NCI-H748 (cell line): ENCODE measurements around the gene CDCA4.

Experiments
- DNase-seq: peaks from one replicate; lab custom pipeline; 2025; ENCODE audit not compliant: unreplicated experiment; lab: John Stamatoyannopoulos, UW

Gene CDCA4

DNA sequence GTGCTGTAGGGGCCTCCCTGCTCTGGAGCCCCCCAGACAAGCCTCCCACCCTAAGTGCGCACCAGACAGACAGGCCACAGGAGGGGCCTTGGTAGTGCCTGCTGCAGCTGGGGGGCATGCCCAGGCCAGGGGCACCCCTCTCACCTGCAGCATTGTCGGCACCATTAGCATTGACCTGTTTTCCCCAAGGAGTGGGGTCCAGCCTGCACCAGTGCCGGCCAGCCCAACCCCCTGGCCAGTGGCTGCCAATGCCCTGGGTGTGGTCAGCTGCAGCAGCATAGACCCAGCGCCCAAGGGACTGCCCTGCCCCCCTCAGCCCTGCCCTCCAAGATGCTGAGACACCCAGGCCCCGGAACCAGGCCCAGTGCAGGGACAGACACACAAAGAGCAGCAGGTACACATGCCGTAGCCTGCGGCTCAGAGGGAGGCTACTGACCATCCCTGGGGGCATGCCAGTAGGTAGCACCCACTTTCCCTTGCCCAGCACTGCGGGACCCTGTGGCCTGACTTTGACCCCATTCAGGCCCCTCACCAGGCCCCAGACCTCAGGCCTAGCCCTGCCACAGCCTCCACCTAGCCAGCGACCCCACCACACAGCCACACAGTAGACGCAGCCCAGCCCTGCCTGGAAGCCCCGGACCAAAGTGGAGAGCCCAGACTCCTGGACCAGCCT lies 43.7 kb downstream of the CDCA4 start:
- no peak for DNase-seq

DNA sequence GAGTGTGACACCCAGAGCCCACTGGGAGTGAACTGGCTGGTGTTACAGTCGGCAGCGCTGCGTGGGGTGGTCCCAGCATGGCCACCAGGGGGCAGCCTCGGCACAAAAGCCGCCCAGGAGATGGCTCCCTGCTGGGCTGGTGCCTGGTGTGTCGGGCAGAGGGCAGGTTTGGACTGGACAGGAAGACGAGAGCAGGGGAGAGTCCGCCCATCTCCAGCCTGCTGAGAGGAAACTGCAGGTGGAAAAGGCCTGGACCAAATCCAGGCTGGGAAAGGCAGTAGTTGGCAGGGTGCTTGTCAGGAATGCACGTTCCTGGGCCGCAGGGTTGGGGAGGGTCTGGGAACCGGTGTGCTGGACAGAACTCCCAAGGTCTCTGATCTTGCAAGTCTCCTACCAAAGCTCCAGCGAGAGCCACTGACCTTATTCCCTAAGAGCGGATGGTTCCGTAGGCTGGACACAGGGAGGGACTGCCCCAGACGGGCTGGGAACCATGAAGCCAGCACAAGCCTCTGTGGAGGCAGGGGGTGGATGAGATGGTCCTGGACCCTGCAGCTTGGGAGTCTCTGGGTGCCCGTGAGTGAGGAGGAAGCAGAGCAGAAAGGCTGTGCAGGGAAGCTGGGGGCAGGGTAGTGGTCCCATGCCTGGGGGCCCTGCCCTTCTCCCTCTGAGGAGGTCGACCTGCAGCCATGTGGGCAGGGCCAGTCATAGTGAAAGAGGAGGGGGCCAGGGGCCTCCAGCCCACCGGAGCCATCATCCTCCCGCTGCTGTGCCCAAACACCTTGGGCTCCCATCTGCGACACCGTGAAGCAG lies 44.5 kb downstream of the CDCA4 start:
- peak; percentile 79 for DNase-seq

DNA sequence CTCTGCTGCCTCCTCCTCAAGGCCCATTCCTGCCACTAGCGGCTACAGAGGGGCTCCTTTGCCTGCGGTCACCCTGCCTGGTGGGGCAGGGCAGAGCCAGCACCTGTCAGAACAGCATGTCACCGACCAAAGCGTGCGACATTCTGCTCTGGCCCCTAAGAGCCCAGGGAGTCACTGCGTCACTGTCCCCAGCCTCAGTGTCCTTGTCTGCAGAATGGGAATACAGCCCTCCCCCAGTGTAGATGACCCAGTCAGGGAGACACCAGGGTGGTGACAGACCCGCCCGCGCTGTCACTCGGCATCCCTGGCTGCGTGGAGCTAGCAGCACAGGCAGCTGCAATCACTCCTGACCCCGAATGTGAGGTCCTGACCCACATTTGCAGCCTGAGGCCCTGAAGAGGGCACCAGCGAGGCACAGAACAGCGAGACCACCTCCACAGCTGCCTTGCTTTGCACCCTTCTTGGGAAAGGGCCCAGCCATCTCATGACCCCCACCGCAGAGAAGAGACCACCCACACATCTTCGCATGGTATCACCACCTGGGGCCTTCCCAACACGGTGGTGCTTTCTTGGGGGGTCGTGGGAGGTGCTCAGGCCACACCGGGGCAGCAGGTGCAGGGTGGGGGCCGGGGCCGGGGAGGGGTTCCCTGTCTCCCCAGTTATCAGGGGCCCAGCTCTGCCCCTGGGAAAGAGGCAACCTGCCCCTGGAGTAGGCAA lies 45.2 kb downstream of the CDCA4 start:
- DNase-seq, result no peak

DNA sequence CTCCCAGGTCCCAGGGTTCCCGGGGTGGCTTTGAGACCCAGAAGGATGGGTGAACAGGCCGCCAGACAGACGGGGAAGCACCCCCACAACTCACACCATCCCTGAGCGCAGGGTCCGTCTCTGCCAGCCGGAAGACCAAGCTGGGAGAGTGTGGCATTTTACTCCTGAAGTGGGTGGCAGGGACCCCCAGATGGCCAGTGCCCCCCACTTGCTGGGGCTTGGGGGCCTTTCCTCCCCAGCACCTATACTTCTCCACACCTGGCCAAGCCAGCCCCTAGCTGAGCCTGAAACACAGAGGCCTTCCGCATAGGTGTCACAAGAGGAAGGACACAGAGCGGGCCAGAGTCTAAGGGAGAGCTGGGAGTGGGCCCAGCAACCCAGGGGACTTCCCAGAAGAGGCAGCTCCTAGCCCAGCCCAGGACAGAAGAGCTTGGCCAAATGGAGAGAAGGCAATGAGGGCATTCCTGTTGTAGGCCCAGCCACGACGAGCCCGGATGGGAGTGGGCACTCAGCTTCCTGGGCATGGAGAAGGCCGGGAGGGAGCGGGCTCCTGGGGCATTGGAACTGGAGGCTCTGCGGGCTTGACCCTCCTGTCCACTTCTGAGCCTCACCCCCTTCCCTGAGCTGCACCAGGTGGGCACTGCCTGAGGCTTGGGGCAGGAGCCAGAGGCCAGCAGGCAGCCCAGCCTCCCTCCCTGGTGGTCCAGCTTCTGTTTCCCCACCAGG lies 46.1 kb downstream of the CDCA4 start:
- DNase-seq, result no peak

DNA sequence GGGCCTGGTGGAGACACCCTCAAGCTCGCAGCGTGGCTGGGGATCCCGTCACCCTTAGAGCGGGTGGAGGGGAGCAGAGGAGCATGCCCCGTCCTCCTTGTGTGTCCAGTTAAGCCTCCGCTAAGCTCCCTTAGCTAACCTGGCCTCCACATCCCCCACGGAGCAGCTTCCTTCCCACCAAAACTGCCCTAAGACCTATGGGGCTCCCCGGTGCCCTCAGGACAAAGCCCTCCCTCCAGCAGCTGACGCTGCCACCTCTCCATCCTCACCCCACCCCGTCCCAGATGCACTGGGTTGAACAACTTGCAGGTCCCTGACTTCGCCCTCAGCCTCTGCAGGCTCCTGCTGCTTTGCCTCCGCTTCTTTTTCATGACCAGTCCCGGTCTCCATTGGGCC lies 46.7 kb downstream of the CDCA4 start:
- DNase-seq, result no peak

DNA sequence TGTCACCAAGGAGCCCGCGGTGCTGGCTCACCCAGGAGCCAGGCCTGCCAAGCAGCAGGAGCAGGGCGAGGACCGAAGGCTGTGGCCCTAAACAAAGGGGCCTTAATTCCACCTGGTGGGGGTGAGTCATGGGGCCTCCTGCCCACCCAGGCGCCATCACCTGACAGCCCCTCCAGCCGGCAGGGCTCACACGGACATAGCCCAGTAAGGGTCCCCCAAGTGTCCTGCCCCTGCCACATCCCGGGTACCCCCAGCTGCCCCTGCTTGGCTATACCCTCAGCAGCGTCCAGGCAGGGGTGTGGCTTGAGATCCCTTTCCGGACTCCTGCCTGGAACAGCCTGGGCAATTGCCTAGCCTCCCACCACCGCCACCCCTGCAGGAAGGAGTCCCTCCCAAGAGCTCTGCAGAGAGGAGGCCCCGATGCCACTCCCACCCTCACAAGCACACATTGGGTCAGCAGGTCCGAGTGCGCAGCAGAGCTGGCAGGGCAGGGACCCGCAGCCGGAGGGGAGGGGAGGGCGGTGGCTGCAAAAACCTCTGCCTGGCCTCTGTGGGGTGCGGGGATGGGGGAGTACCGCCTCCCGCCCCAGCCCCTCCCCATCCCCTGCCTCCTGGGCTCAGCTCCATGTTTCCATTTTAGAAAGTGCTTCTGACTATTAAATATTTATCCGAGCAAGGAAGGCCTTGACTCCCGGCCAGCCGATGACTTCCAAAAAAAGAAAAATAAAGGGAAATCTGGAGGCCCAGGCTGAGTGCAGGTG lies 47.3 kb downstream of the CDCA4 start:
- no peak for DNase-seq

DNA sequence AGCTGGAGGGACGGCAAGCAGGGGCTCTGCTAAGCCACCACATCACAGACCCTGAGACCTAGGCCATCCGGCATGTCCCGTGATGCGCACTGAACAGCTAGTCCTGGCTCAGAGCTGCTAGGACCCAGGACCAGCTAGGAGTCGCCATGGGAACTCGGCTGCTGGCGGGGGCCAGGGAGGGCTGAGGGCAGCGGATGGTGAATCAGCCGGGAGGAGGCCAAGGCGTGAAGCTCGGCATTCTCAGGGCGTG lies 47.8 kb downstream of the CDCA4 start:
- peak; percentile 36 for DNase-seq

DNA sequence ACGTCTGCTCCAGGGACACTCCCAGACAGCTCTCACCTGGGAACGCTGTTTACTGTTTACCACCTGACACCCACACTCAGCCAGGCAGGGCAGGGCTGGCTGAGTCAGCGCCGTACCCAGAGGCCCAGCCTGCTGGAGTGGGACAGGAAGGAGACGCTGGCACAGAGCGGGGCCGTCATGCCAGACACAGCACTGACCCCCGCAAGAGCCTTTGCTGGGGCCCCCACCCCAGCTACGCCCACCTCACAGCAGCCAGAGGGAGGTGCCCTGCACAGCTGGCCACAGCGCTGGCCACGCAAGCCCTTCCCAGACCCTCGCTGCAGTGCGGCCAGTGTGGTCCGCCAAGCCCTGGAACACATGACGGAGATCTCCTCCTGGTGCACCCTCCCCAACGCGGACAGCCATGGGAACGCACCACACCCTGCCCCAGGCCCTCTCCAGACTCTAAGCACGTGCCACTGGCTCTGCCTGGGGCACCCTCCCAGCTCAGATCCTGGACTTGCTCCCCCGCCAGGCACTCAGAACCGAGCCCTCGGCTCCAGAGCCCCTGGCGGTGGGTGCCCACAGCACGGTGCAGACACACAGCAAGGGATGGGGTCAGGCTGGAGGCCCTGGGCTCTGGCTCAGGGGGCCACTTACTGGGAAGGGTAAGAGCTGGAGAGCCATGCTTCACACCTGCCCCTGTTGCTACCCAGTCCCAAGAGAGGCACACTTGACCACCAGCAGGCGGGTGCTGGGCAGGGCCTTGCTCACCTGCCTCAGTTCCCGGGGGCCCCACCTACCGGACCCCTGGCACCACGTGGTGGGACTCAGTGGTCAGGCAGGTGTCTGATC lies 48.4 kb downstream of the CDCA4 start:
- peak; percentile 24 for DNase-seq

DNA sequence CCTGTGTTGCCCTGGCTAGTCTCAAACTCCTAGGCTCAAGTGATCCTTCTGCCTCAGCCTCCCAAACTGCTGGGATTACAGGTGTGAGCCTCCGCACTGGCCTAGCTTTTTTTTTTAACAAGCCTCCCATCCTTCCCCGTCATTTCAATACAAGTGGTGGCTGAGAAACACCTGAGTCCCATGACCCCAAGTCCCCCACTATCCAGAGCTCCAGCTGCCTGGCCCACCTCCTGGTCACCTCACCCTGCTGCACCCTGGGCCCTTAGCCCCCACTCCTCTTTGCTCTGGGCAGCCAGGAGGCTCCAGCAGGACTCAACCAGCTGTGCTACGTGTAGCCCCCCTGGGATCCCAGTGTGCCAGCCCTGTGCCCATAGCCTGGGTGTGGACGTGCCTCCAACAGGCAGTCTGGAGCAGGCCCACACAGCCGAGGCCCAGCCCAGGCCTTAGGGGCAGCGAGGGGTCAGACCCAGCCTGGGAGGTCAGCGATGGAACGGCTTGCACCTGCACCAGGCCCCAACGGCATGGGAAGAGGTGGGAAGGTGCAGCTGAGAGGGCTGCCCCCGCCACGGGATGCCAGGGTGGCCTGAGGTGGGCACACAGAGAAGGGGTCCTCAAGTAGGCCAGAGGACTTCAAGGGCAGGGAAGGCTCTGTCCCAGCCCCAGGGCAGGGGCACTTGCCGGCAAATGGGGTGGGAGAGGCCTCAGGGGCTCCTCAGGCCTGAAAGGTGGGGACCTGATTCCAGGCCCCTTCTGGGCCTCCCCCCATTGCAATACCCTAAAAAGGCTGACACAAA lies 49.2 kb downstream of the CDCA4 start:
- DNase-seq, result no peak

DNA sequence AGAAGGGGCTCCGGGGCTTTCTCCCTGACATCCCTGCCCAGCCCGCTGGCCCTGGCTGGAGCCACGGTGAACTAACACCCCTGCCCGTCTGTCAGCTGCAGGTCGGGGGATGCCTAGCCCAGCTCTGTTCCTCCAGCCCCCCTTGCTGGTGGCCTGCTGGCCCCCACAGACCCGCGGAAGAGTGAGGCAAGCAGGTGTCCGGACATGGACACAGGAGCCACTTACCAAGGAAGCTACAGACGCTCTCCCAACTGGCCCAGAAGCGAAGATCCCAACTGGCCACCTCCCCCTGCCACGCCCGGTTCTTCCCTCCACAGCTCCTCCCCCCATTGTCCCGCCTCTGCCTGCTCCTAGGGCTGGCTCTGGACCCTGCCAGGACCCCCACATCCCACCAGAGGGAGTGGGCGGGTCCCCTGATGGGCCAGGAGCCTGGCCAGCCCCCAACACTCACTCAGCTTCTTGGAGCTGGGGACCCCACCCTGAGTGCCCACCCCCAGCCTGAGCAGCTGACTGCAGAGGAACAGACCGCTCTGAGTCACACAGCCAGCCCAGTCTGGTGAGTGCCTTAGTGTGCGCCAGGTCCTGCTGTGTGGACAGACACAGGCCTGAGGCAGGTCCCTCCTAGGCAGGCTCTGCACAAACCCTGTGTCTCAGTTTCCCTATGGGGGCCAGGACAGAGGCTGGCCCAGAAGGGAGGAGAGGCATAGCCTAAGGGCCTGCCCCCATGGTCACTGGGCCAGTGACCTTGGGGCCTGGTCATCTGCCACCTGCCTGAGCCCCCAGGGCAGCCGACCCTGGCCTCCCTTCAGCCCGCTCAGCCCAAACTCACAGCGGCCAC lies 50.4 kb downstream of the CDCA4 start:
- no peak for DNase-seq

DNA sequence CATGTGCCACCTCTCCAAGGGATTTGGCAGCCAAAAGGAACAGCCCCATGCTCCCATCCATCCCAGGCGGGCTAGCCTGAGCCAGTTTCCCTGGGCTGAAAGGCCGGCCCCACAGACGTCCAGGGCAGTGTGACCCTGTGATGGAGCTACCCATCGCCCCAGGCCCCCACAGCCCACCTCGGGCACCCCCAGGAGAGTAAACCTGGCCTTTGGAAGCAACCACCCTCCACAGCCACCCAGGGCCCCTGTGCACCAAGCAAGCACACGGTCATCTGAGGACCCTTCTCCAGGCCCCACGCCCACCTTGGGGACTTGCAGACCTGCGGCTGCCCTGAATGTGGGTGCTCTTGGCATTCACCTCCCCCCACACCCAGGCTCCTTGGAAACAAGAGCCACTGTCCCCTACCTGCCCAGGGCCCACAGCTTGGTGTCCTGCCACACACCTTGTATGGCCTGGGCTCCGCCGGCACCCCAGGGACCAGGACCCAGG lies 51.1 kb downstream of the CDCA4 start:
- no peak for DNase-seq

DNA sequence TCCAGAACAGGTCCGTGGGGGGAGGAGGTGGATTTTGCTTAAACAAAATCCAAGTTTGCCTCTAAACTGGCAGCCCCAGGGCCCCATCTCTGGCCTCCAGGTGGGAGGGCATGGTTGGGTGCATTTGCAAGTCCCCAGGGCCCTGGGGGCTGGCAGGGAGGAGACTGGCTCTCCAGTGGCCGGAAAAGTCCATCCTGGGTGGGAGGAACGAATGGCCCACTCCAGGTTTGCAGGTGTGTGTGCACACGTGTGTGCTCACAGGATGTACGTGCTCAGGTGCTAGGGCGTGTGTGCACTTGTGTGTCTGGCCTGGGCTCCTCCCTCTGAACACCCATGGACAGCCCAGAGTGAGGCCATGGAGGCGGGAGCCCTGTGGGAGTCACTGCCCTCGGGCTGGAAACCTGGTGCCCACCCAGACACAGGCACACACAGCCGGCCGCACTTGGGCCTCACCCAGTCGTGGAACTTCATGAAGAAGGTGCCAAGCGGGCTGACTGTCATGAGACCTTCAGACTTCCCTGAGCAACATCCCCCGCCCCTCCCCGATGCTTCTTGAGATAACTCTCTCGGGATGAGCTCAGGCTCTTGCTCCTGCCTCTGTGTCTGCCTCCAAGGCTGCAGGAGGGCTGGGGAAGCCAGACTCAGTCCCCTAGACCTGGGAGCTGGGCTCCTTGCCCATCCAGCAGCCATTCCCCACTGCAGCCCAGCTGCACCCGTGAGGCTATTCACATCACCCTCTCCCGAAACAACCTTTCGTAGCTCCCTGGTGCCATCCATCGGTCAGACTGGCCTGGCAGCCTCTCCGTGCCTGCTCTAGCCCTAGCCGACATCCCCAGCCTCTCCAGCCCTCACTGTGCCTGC lies 52.1 kb downstream of the CDCA4 start:
- no peak for DNase-seq

DNA sequence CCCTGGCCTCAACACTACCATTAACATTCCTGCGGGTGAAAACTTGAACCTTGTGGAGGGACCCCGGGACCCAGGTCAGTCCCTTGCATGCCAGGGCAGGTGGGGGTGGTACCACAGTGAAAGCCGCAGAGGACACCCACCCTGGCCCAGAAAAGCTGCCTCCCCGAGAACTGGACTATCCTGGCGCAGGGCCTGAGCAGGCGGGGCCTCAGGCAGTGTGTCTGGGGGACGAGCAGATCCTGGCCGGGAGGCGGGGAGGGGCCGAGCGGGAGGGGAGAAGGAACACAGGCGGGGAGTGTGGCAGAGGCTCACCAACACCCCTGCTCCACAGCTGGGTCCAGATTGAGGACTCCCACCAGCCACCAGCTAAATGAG lies 52.7 kb downstream of the CDCA4 start:
- no peak for DNase-seq

DNA sequence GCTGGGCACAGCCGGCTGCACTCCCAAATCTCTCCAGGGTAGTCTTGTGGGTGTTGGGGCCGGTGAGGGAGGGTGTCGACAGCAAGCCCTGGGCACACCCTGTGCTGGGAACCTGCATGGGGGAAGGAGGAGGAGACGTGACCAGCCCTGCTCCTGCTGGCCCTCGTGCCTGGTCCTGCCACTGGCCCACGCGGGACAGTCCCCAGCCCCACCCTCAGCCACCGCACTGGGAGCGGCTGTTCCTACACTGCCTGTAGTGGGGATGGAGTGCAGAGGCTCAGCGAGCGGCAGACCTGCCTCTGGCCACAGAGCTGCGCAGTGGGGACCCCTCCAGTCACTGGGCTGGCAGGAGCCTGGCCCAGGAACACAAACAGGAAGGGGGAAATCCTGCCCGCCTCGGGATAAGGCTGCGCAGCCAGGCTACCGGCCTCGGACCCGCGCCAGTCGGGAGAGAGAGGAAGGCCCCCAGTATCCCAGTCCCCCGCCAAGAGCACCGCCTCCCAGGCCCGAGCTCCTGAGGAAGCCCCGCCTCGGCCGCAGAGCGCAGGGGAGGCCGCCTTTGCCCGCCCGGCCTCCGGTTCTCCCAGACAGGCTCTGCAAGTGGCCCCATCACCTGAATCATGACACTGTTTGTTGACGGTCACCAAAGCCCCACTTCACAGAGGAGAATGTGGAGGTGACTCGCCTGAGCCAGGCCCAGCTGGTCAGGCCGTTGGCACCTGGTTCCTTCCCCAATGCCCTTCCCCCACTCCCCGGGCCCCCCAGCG lies 53.3 kb downstream of the CDCA4 start:
- no peak for DNase-seq

DNA sequence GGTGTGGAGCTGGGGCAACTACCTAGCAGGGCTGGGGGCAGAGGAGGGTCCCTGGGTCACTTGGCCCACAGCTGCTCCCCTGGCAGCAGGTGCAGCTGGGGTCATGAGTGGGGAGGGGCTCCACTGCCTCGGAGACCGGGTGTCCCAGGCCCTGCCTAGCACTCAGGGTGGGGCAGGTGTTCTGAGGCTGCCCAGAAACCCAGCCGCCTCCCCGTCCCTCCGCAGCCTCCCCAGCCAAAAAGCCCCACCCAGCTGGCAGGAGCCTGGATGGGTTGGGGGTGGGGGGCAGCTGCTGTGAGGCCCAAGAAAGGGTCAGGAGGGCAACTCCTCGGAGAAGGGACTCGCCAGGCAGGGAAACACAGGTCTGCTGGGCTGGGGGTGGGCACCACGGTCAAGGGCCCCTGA lies 53.9 kb downstream of the CDCA4 start:
- DNase-seq, result no peak

DNA sequence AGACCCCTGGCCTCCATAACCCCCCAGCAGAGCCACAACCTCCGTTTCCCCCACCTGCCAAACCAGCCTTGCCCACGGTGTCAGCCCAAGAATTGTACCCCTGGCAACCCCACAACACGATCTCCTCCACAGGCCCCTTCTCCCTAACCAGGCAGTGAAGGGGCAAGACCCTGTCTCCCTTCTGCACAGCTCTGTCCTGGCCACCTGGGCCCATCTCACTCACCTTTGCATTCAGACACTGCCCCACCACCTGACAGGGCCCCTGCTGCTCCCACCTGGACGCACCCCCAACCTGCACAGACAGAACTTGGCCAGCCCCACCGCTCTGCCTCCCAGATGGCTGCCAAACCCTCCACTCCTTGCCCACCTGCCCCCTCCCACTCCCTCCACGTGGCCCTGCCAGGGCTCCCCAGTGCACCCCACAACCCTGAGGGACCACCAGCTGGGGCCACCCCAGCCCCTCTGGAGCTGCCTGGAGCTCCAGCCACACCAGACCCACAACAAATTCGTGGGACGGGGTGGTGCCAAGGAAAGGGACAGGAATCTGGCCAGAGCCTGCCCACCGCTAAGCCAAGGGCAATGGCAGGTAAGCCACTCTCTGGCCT lies 54.5 kb downstream of the CDCA4 start:
- DNase-seq, result no peak
